HCT116 (cell line): ENCODE measurements around the gene RFXANK.
"Not testable (repeated sequence)": the region's sequence is repeated elsewhere in the genome, so short reads cannot be mapped to it uniquely, and the experiment has no call there.

Source experiments
- CEBPB ChIP-seq: IDR thresholded peaks from 2 replicates; pipeline ENCODE4 v1.6.1; 2012; ENCODE audit warnings: low read depth
- EZH2 ChIP-seq: fragments of 200-600 bp; sonication (generic); IDR thresholded peaks from 2 replicates; pipeline ENCODE4 v1.6.1; 2017; ENCODE audit warnings: antibody characterized with exemption, mixed run types
- ZFX ChIP-seq: fragments of 450-650 bp; IDR thresholded peaks from 2 replicates; pipeline ENCODE4 v1.6.1; 2017
- TF ChIP-seq, protein P1 (sequence below), 3 experiments: fragments of 200-600 bp in 1 of 3; sonication (generic) in 1 of 3; IDR thresholded peaks in 2 of 3; conservative IDR thresholded peaks in 1 of 3; 2 replicates each; pipeline ENCODE4 v1.5.1; 2012 to 2017; ENCODE audit warnings: low read depth in 2 of 3, low read length in 2 of 3, antibody characterized with exemption in 1 of 3, borderline replicate concordance in 1 of 3, control low read depth in 1 of 3, mild to moderate bottlenecking in 1 of 3, mixed read lengths in 1 of 3, mixed run types in 1 of 3, moderate library complexity in 1 of 3; ENCODE audit not compliant: insufficient read depth in 1 of 3

GRCh38 chr19:19148504-19148903 lies 43.6 kb upstream of the RFXANK start:
- TF ChIP-seq, protein P1, sequence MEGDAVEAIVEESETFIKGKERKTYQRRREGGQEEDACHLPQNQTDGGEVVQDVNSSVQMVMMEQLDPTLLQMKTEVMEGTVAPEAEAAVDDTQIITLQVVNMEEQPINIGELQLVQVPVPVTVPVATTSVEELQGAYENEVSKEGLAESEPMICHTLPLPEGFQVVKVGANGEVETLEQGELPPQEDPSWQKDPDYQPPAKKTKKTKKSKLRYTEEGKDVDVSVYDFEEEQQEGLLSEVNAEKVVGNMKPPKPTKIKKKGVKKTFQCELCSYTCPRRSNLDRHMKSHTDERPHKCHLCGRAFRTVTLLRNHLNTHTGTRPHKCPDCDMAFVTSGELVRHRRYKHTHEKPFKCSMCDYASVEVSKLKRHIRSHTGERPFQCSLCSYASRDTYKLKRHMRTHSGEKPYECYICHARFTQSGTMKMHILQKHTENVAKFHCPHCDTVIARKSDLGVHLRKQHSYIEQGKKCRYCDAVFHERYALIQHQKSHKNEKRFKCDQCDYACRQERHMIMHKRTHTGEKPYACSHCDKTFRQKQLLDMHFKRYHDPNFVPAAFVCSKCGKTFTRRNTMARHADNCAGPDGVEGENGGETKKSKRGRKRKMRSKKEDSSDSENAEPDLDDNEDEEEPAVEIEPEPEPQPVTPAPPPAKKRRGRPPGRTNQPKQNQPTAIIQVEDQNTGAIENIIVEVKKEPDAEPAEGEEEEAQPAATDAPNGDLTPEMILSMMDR (IDR thresholded peaks at IDR 0.05 in 2 of 3, conservative IDR thresholded peaks at IDR 0.05 in 1 of 3; ENCODE audit: borderline replicate concordance in 1 of 3, insufficient read depth in 1 of 3, low read depth in 2 of 3, low read length in 2 of 3): not testable (repeated sequence)
- not testable (repeated sequence) for TF ChIP-seq ZFX, CEBPB, EZH2
